ENCODE measurements around the gene DTNBP1.

DTNBP1 gene

DNA sequence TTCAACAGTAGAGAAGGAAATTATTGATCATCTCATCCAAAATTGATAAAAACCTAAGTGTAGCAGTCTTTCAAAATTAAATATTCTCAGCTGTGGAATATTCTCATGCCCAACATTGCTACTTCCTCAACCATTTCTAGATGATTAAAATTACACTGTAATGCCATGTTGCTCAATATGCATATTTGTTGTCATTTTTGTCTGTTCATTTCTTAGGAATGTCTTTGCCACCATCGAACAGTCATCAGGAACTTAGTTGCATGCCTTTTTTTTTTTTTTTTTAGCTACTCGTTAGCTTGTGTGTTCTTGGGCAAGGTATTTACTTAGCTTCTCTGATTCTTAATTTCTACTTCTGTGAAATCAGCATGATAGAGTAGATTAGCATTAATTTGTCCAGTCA, 188.6 kb downstream of the DTNBP1 start:
- no peak for DNase-seq (ENCODE audit: low spot score)
- in situ Hi-C loops (cut with MboI; ENCODE audit: low pct_unique_long_range_greater_than_20kb, low sequenced_read_pairs, unreplicated experiment): no loop called here
- TF ChIP-seq, protein P1, sequence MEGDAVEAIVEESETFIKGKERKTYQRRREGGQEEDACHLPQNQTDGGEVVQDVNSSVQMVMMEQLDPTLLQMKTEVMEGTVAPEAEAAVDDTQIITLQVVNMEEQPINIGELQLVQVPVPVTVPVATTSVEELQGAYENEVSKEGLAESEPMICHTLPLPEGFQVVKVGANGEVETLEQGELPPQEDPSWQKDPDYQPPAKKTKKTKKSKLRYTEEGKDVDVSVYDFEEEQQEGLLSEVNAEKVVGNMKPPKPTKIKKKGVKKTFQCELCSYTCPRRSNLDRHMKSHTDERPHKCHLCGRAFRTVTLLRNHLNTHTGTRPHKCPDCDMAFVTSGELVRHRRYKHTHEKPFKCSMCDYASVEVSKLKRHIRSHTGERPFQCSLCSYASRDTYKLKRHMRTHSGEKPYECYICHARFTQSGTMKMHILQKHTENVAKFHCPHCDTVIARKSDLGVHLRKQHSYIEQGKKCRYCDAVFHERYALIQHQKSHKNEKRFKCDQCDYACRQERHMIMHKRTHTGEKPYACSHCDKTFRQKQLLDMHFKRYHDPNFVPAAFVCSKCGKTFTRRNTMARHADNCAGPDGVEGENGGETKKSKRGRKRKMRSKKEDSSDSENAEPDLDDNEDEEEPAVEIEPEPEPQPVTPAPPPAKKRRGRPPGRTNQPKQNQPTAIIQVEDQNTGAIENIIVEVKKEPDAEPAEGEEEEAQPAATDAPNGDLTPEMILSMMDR (IDR thresholded peaks at IDR 0.05; ENCODE audit: extremely low read depth, insufficient read depth, missing control alignments): no peak

DNA sequence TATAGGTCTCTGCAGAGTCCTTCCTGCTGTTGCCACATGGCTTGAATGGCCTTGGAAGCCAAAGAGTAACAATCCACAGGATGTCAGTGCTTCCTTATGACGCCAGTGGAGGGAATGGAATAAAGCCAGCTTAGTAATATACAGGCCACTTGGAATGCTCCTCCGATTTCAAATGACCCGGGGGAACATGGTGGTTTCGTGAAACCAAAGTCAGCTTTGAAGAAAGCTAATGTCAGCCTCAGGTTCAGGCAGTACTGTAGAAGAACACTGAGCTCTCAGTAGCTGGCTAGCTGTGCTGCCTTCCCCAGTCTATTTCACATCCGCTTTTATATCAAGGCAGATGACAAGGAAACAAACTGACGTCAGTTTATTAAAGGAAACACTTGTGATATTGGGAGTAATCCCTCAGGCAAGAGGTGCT, 189.1 kb downstream of the DTNBP1 start:
- in situ Hi-C loops (cut with MboI; ENCODE audit: low pct_unique_long_range_greater_than_20kb, low sequenced_read_pairs, unreplicated experiment): no loop called here
- TF ChIP-seq, protein P1 (IDR thresholded peaks at IDR 0.05; ENCODE audit: extremely low read depth, insufficient read depth, missing control alignments): no peak
- DNase-seq (ENCODE audit: low spot score): no peak

DNA sequence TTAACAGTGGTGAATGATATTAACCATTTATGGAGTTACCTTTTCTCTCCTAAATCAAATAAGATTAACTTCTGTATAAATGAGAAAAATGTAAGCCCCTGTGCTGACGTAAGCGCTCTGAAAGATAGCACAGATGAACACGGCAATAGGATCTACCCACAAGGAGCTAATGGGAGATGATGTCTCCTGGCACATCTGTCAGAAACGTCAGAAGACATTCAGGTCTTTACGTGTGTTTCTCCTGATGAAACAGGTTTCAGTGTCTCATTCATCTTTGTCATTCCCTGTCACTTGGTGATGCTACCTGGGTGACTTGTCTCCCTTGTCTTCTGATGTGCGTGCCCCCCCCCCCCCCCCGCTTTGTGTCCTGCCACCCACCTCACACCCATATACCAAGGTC, 189.7 kb downstream of the DTNBP1 start:
- no peak for DNase-seq (ENCODE audit: low spot score)

More for the DNA sequence above, 189.7 kb downstream of the DTNBP1 start:
- in situ Hi-C loops (cut with MboI; ENCODE audit: low pct_unique_long_range_greater_than_20kb, low sequenced_read_pairs, unreplicated experiment): no loop called here
- TF ChIP-seq, protein P1 (IDR thresholded peaks at IDR 0.05; ENCODE audit: extremely low read depth, insufficient read depth, missing control alignments): no peak

Data from GM13977 (cell line).